ENCODE results near the gene LRP1-AS.
"Not testable (repeated sequence)": the region's sequence is repeated elsewhere in the genome, so short reads cannot be mapped to it uniquely, and the experiment has no call there.

The LRP1-AS gene

DNA sequence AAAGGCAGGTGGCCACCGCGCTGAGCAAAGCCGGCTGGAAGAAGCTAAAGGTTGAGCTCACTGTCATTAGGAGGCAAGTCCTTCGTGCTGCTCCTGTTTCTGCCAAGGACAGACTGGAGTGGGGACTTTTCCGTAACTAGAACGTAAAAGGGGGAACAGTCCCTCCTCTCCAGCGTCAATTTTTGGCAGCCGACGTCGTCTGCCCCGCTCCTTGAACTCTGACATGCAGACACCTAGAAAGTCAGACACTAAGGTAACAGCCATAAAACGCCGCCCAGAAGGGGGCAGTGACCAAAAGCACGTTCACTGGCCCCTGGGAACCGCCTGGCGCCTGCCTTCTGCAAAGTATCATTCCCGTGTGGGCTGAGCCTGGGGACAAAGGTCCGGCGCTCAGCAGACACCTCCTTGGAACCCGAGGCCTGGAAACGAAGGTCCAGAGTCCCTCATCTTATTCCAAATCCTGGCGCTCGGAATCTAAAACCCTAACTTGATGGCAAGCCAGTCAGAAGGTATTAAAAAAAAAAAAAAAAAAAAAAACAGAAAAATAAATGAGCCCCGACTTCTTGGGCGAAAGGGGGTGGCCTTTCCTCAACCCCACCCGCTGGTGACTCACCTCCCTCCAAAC lies 20.2 kb downstream of the LRP1-AS start:
- peak overlapping the region; percentile 90 for H3K27ac ChIP-seq
- TF ChIP-seq, protein P1, sequence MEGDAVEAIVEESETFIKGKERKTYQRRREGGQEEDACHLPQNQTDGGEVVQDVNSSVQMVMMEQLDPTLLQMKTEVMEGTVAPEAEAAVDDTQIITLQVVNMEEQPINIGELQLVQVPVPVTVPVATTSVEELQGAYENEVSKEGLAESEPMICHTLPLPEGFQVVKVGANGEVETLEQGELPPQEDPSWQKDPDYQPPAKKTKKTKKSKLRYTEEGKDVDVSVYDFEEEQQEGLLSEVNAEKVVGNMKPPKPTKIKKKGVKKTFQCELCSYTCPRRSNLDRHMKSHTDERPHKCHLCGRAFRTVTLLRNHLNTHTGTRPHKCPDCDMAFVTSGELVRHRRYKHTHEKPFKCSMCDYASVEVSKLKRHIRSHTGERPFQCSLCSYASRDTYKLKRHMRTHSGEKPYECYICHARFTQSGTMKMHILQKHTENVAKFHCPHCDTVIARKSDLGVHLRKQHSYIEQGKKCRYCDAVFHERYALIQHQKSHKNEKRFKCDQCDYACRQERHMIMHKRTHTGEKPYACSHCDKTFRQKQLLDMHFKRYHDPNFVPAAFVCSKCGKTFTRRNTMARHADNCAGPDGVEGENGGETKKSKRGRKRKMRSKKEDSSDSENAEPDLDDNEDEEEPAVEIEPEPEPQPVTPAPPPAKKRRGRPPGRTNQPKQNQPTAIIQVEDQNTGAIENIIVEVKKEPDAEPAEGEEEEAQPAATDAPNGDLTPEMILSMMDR (conservative IDR thresholded peaks at IDR 0.05) = peak; percentile 59

DNA sequence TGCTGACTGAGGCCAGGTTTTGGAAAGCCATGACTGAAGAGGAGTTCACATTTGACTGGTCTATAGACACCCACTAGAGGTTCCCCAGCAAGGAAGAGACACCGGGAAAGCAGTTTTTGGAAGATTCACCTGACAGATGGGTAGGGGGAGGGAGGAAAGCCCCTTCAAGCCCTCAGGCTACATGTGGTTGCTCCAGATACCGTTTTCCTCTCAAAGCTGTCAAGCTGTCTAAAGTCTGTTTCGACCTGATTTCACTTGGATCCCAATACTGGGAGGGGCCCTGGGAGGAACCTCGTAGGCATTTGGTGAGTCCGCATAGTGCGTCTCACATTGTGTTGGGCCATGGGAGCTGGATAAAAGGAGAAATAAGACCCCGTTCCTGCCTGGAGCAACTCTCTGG lies 20.9 kb downstream of the LRP1-AS start:
- TF ChIP-seq, protein P1 (conservative IDR thresholded peaks at IDR 0.05) = no peak
- H3K27ac ChIP-seq = peak overlapping the region; percentile 90

DNA sequence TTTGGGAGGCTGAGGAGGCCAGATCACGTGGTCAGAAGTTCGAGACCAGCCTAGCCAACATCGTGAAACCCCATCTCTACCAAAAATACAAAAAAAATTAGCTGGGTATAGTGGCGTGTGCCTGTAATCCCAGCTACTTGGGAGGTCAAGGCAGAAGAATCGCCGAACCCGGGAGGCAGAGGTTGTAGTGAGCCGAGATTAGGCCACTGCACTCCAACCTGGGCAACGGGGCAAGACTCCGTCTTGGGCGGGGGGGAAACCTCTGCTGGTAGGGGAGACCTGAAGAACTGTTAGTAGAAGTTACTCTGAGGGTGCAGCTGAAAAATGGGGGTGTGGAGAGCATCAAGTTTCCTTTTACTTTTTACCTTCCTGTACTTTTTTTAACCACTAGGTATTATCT lies 21.4 kb downstream of the LRP1-AS start:
- H3K27ac ChIP-seq = no peak overlapping the region
- TF ChIP-seq, protein P1 (conservative IDR thresholded peaks at IDR 0.05) = no peak

DNA sequence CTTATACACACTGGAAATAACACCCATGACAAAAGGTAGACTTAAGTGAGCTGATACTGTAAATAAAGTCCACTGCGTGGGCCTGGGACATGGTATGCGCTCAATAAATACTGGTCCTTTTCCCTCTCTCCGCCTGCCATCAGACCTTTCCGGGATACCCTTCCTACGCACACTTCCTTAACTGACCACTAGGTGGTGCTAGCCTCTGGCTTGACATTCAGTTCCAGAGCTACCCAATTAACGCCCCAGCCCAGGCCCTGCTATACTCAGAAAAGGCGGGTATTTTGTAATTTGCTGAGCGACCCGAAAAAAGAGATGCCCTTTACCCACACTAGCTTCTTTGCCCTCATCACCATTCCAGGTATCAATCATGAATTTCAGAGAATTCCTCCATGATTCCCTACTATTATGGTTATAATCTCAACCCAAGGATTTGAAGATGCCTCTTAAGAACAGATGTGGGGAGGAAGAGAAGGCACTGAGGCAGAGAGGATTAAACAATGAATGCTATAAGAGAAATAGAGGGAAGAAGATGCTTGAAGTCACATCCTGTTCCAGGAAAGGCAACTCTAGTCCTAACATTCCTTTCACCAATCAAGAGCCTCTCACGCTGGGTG lies 23.1 kb downstream of the LRP1-AS start:
- H3K27ac ChIP-seq = no peak overlapping the region
- TF ChIP-seq, protein P1 (conservative IDR thresholded peaks at IDR 0.05) = peak; percentile 98

DNA sequence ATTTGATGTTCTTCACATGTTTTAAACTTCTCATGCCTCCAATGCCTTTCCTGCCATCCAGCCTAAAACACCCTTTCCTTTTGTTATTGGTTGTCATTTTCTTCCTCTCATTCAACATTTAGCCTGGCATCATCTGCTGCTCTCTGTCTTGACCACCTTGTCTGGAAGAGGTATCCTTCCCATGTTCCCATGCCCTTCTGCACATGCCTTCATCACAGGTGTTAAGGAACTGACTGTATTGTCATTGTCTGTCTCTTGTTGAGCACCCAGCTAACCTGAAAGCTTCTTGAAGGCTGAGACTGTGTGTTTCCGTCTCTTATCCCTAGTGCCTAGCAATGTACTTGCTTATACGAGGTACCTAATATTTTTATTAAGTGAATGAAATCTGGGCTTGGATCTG lies 23.6 kb downstream of the LRP1-AS start:
- TF ChIP-seq, protein P1 (conservative IDR thresholded peaks at IDR 0.05) = no peak

DNA sequence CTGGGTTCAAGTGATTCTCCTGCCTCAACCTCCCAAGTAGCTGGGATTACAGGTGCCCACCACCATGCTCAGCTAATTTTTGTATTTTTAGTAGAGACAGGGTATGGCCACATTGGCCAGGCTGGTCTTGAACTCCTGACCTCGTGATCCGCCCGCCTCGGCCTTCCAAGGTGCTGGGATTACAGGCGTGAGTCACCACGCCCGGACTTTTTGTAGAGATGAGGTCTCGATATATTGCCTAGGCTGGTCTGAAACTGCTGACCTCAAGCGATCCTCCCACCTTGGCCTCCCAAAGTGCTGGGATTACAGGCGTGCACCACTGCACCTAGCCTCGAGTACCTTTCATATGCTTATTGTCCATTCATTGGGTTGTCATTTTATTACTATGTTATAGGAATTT lies 26.7 kb downstream of the LRP1-AS start:
- H3K27ac ChIP-seq = not testable (repeated sequence)

More for the DNA sequence above, 23.6 kb downstream of the LRP1-AS start:
- H3K27ac ChIP-seq = no peak overlapping the region

DNA sequence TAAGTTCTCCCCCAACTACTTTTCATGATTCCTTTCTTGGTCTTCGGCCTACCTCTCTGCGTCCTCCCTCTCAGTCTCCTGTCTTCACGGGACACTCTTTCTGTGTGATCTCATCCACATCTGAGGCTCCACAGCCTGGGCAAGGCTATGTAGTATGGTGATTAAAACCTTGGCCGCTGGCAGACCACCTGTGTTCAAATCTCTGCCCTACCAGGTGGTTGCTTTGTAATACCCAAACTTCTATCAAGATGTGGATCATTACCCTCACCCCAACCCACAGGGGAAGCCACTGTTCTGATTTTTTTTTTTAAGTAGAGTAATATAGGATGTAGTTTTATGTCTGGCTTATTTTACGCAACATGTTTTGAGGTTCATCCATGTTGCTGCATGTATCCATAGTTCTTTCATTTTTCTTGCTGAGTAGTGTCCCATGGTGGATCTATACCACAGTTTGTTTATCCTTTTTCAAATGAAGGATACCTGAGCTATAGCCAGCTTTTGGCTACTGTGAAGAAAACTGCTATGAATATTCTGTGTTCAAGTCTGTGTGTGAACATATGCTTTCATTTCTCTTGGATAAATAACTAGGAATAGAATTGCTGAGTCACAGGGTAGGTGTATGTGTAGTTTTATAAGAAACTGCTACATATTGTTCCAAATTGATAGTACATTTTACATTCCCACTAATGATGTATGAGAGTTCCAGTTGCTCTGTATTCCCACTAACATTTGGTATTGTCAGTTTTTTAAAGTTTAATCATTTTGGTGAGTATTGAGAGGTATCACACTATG lies 27.9 kb downstream of the LRP1-AS start:
- H3K27ac ChIP-seq = no peak overlapping the region
- TF ChIP-seq, protein P1 (conservative IDR thresholded peaks at IDR 0.05) = no peak

All from VCaP (cell line).